Measurements from ENCODE around the gene LMX1B.
"Not testable (repeated sequence)": the region's sequence is repeated elsewhere in the genome, so short reads cannot be mapped to it uniquely, and the experiment has no call there.

The LMX1B gene

DNA sequence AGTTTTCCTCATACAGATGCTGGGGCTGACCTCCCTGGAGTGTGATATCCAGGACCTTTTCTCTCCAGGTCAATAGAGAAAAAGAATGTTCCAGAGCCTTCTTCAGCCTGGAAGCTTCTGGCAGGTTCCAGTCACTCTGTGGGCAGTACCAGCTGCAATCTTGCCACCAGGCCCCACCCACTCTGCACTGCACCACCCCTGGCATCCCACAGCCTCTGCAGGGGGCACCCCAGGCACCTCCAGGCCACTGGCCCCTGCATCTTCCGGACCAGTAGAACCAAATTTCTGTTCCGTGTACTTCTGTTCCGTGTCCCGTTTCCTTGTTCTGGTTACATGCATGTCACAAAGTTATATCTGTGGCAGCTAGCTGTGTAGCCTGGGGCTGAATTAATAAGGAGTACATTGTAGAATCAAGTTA is 107.8 kb downstream of the LMX1B start:
- peak; percentile 31 for DNase-seq

DNA sequence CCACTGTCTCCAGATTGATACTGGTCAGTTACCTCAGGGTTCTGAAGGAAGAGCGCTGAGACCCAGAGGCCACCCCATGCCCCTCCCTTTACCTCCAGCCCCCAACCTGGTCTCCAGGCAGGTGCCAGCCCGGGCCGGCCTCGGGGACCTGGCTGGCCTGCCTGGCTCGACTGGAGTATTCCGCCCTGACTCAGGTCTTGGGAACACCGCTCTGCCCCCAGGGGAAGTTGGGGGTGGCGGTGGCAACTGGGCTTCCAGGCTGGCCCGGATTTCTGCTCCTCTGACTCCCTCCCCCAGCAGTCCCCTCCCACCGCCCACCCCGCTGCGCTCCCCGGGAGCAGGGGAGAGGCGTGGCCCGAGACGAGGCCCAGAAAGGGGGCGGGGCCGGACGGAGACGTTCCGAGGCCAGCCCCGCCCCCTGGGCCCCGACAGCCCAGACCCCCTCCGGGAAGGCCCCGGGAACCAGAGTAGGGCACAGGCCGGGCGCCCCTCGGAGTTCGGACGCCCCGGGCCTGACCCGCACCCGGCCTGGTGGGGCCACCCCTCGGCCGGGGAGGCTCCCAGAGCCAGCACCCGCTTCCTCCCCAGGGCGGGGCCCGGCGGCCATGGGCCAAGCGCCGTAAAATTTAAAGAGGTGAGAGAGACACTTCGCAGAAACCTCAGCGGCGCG is 108.7 kb downstream of the LMX1B start:
- peak; percentile 91 for DNase-seq

GRCh38 chr9:126722922-126723806 is 109.4 kb downstream of the LMX1B start:
- DNase-seq, result peak; percentile 84

DNA sequence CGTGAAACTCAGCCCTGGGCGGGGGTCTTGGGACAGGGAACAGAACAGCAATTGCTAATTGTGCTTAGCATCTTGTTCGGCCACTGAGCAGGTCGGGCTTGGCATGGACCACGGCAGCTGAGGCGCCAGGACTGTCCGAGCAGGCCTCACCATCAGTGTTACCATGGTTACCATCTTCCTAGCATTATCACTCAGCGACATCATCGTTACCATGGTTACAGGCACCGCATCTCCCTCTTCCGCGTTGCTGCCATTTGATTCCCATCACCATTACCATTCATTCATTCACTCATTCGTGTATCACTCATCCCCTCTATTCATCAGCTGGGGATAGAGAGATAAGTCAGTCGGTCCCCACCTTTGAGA is 110.1 kb downstream of the LMX1B start:
- DNase-seq, result peak; percentile 28

DNA sequence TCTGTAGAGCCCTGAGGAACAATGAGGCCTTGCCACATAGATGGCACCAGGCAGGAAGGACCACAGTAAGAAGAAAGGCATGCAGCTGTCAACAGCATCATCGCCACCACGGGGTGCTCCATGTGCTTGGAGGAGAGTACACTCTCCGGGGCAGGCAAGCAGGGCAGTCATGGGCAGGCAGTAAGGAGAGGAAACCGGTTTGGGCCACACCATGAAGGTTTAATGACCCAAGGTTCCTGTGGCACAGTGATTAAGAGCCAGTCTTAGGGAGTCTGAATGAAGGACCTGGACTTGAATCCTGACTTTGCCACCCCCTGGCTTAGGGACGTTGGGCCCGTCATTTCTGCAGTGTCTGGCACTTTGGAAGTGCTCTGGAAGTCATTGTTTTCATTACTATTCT is 110.5 kb downstream of the LMX1B start:
- no peak for DNase-seq

GRCh38 chr9:126725485-126725884 is 111.8 kb downstream of the LMX1B start:
- not testable (repeated sequence) for DNase-seq

DNA sequence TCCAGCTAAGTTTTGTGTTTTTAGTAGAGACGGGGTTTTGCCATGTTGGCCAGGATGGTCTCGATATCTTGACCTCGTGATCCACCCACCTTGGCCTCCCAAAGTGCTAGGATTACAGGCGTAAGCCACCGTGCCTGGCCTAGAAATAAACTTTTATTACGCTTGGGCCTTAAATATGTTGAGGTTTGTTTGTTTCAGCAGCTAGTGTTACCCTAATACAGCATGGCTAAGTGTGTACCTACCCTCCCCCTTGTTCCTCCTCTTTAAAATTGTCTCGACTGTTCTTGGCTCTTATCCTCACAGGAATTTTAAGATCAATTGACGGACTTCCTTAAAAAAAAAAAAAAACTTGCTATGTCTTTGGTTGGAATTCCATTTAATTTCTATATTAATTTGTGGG is 114.5 kb downstream of the LMX1B start:
- not testable (repeated sequence) for DNase-seq

DNA sequence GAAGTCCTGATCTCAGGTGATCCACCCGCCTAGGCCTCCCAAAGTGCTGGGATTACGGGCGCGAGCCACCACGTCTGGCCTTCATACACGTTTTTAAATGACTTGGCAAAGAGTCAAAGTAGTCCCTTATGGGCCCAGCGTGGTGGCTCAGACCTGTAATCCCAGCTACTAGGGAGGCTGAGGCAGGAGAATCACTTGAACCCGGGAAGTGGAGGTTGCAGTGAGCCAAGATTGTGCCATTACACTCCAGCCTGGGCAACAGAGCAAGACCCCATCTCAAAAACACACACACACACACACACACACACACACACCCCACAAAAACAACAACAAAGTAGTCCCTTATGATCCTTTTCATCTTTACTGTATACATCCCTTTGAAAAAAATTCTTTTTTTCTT is 116.9 kb downstream of the LMX1B start:
- DNase-seq, result not testable (repeated sequence)

- no peak for DNase-seq
Observed at GRCh38 chr9:126733005-126733404, 119.3 kb downstream of the LMX1B start.

GRCh38 chr9:126734877-126735276 is 121.1 kb downstream of the LMX1B start:
- no peak for DNase-seq

DNA sequence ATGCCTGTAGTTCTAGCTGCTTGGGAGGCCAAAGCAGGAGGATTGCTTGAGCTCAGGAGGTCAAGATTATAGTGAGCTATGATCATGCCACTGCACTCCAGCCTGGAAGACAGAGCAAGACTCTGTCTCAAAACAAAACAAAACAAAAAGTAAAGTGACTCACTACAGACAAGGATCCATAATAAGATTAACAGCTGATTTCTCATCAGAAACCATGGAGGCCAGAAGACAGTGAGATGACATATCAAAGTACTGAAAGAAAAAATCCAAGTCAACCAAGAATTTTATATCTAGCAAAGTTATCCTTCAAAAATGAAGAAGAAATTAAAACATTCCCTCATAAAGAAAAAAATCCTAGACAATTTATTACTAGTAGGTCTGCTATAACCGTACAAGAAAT is 121.8 kb downstream of the LMX1B start:
- DNase-seq, result no peak

GRCh38 chr9:126738553-126738952 is 124.8 kb downstream of the LMX1B start:
- DNase-seq, result no peak

- no peak for DNase-seq
Observed at GRCh38 chr9:126743041-126743440, 129.3 kb downstream of the LMX1B start.

DNA sequence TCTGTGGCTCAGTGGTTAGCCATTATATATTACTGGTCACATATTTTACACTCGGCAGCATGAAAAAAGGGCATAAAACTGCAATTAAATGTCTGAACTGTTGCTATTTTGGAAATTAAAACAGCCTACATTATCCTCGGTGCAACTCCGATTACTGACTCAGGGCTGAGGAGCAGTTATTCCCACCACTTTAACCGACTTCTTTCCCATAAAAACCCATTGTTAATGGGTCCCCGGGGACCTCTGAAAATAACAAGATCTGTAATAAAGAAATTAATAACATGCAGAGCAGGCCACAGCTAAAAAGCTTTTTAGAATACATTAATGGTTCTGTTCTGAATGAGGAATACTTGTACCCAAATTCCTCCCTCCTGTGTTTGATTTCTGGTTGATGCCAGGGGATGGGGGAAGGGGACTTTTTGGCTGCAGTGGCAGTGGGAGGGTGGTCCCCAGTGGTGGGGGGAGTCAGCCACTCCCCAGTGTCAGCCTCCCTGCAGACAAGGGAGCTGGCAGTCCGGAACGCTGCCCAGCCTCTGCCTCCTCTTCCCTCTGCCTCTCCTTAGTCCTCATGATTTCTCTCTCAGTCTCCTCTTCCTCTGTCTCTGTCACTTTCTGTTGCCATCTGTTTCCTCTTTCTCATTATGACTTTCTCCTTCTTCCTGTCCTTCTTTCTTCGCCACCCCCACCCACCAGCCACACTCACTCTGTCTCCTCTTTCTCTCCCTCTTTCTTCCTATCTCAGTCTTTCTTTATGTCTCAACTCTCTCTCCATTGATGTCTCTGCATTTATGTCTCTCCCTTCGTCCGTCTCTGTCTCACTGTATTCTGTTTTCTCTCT is 132.1 kb downstream of the LMX1B start:
- DNase-seq, result no peak
